SIG-M5 (cell line): ENCODE data around the gene TMEM127.
"Not testable (repeated sequence)": the region's sequence is repeated elsewhere in the genome, so short reads cannot be mapped to it uniquely, and the experiment has no call there.

ENCODE experiments used
- DNase-seq: peaks from one replicate; lab custom pipeline; 2025; lab: John Stamatoyannopoulos, UW

TMEM127 gene

GRCh38 chr2:96264086-96264485, 1.7 kb downstream of the TMEM127 start:
- no peak for DNase-seq

GRCh38 chr2:96262306-96262705, 3.5 kb downstream of the TMEM127 start:
- no peak for DNase-seq

GRCh38 chr2:96261328-96262003, 4.3 kb downstream of the TMEM127 start:
- no peak for DNase-seq

GRCh38 chr2:96260387-96261260, 5.2 kb downstream of the TMEM127 start:
- DNase-seq: peak; percentile 31

GRCh38 chr2:96259497-96259921, 6.3 kb downstream of the TMEM127 start:
- no peak for DNase-seq

GRCh38 chr2:96258166-96259022, 7.4 kb downstream of the TMEM127 start:
- no peak for DNase-seq

GRCh38 chr2:96257744-96258143, 8.1 kb downstream of the TMEM127 start:
- DNase-seq: not testable (repeated sequence)

- DNase-seq: no peak
Observed at GRCh38 chr2:96256611-96257113, 9.1 kb downstream of the TMEM127 start.

- no peak for DNase-seq
Observed at GRCh38 chr2:96254571-96254970, 11.2 kb downstream of the TMEM127 start.

GRCh38 chr2:96253006-96253405, 12.8 kb downstream of the TMEM127 start:
- DNase-seq: no peak

GRCh38 chr2:96252526-96252925, 13.3 kb downstream of the TMEM127 start:
- no peak for DNase-seq

- DNase-seq: no peak
Observed at GRCh38 chr2:96251721-96252292, 14.0 kb downstream of the TMEM127 start.

- no peak for DNase-seq
Observed at GRCh38 chr2:96250188-96250587, 15.6 kb downstream of the TMEM127 start.

GRCh38 chr2:96249654-96250053, 16.1 kb downstream of the TMEM127 start:
- no peak for DNase-seq

- DNase-seq: no peak
Observed at GRCh38 chr2:96248624-96249023, 17.2 kb downstream of the TMEM127 start.

GRCh38 chr2:96247896-96248295, 17.9 kb downstream of the TMEM127 start:
- no peak for DNase-seq

- no peak for DNase-seq
Observed at GRCh38 chr2:96247009-96247408, 18.8 kb downstream of the TMEM127 start.

- DNase-seq: peak; percentile 33
Observed at GRCh38 chr2:96245609-96246390, 20.0 kb downstream of the TMEM127 start.

- DNase-seq: no peak
Observed at GRCh38 chr2:96243843-96244242, 22.0 kb downstream of the TMEM127 start.

- DNase-seq: peak; percentile 33
Observed at GRCh38 chr2:96241900-96242611, 23.7 kb downstream of the TMEM127 start.
